GM21576 (cell line): ENCODE data around the gene DRAM2.
A peak's percentile ranks its signal among the peaks of the same experiment; 100 is the strongest.

Experiments
- ATAC-seq: cut with Tn5 transposase; IDR thresholded peaks from one replicate; pipeline ENCODE4 v1.9.1; 2021; ENCODE audit warnings: mild to moderate bottlenecking, moderate library complexity; ENCODE audit not compliant: unreplicated experiment

The DRAM2 gene

GRCh38 chr1:111139956-111140679, at the start of gene DRAM2, which contains the start of gene CEPT1:
Gene DRAM2, minus strand, starts transcription at chr1:111140093. Its CDS starts 8,539 bp downstream, at chr1:111131554.
Gene CEPT1, plus strand, starts transcription at chr1:111140223. Its CDS starts 7,492 bp downstream, at chr1:111147715.
- peak; percentile 64 for ATAC-seq

GRCh38 chr1:111184663-111185062, 44.8 kb upstream of the DRAM2 start:
- ATAC-seq: no peak

- no peak for ATAC-seq
These were observed 43.6 kb upstream of the DRAM2 start for GRCh38 chr1:111183308-111184069.

GRCh38 chr1:111182052-111182451, 42.2 kb upstream of the DRAM2 start:
- ATAC-seq: no peak

- ATAC-seq: no peak
These were observed 40.2 kb upstream of the DRAM2 start for GRCh38 chr1:111179968-111180533.

GRCh38 chr1:111176678-111177077, 36.8 kb upstream of the DRAM2 start:
- peak; percentile 49 for ATAC-seq

GRCh38 chr1:111175349-111175748, 35.5 kb upstream of the DRAM2 start:
- ATAC-seq: no peak

- ATAC-seq: no peak
These were observed 34.2 kb upstream of the DRAM2 start for GRCh38 chr1:111174070-111174469.

GRCh38 chr1:111172463-111172862, 32.6 kb upstream of the DRAM2 start:
- no peak for ATAC-seq

GRCh38 chr1:111164151-111164550, 24.3 kb upstream of the DRAM2 start:
- ATAC-seq: no peak

GRCh38 chr1:111163363-111163762, 23.5 kb upstream of the DRAM2 start:
- ATAC-seq: no peak

GRCh38 chr1:111162488-111162880, 22.6 kb upstream of the DRAM2 start:
- ATAC-seq: no peak

- no peak for ATAC-seq
These were observed 22.1 kb upstream of the DRAM2 start for GRCh38 chr1:111161843-111162487.

- no peak for ATAC-seq
These were observed 17.5 kb upstream of the DRAM2 start for GRCh38 chr1:111157431-111157830.

- ATAC-seq: no peak
These were observed 14.4 kb upstream of the DRAM2 start for GRCh38 chr1:111154021-111154999.

- ATAC-seq: no peak
These were observed 11.9 kb upstream of the DRAM2 start for GRCh38 chr1:111151838-111152237.

GRCh38 chr1:111148376-111148881, 8.5 kb upstream of the DRAM2 start:
- peak; percentile 52 for ATAC-seq

GRCh38 chr1:111147948-111148347, 8.1 kb upstream of the DRAM2 start:
- no peak for ATAC-seq

- ATAC-seq: no peak
These were observed 6.3 kb upstream of the DRAM2 start for GRCh38 chr1:111145963-111146768.
